HG03060 (cell line): Measurements from ENCODE around the gene MCEE.
"Not testable (repeated sequence)": the region's sequence is repeated elsewhere in the genome, so short reads cannot be mapped to it uniquely, and the experiment has no call there.

Source experiments
- ATAC-seq: cut with Tn5 transposase; IDR thresholded peaks from one replicate; pipeline ENCODE4 v1.9.1; 2021; ENCODE audit warnings: low read depth, moderate number of reproducible peaks; ENCODE audit not compliant: unreplicated experiment

The MCEE gene

GRCh38 chr2:71130152-71130904 lies at the start of gene MCEE, which contains the start of gene MPHOSPH10:
TSS of gene MCEE (minus strand) at chr2:71130229. CDS start at chr2:71130219, 10 bp downstream.
TSS of gene MPHOSPH10 (plus strand) at chr2:71130634. CDS start at chr2:71130666, 32 bp downstream.
- peak; percentile 62 for ATAC-seq

GRCh38 chr2:71178836-71179235 lies 48.8 kb upstream of the MCEE start:
- not testable (repeated sequence) for ATAC-seq

GRCh38 chr2:71174207-71174606 lies 44.2 kb upstream of the MCEE start:
- ATAC-seq, result no peak

- ATAC-seq, result no peak
These were observed 43.1 kb upstream of the MCEE start for GRCh38 chr2:71173096-71173495.

- ATAC-seq, result no peak
These were observed 36.8 kb upstream of the MCEE start for GRCh38 chr2:71166812-71167211.

- no peak for ATAC-seq
These were observed 27.2 kb upstream of the MCEE start for GRCh38 chr2:71157124-71157793.

- no peak for ATAC-seq
These were observed 26.5 kb upstream of the MCEE start for GRCh38 chr2:71156573-71156972.

GRCh38 chr2:71155846-71156245 lies 25.8 kb upstream of the MCEE start:
- ATAC-seq, result no peak

- peak; percentile 65 for ATAC-seq
These were observed 24.8 kb upstream of the MCEE start for GRCh38 chr2:71154798-71155197.

- ATAC-seq, result no peak
These were observed 24.2 kb upstream of the MCEE start for GRCh38 chr2:71154279-71154678.

GRCh38 chr2:71153585-71154224 lies 23.7 kb upstream of the MCEE start:
- no peak for ATAC-seq

GRCh38 chr2:71151620-71152019 lies 21.6 kb upstream of the MCEE start:
- no peak for ATAC-seq

- no peak for ATAC-seq
These were observed 20.2 kb upstream of the MCEE start for GRCh38 chr2:71150082-71150816.

GRCh38 chr2:71148506-71149063 lies 18.6 kb upstream of the MCEE start:
- no peak for ATAC-seq

GRCh38 chr2:71143782-71144181 lies 13.8 kb upstream of the MCEE start:
- no peak for ATAC-seq

GRCh38 chr2:71136174-71136573 lies 6.1 kb upstream of the MCEE start:
- no peak for ATAC-seq

- no peak for ATAC-seq
These were observed 3.6 kb upstream of the MCEE start for GRCh38 chr2:71133603-71134002.

- ATAC-seq, result not testable (repeated sequence)
These were observed 1.5 kb upstream of the MCEE start for GRCh38 chr2:71131387-71132166.

- ATAC-seq, result no peak
These were observed 846 bp upstream of the MCEE start for GRCh38 chr2:71130905-71131244.

GRCh38 chr2:71129902-71130151 lies 202 bp downstream of the MCEE start:
- peak; percentile 33 for ATAC-seq
